Eye (tissue), 1 donor: ENCODE measurements around the gene GRM7.

Experiments used
- DNase-seq: peaks from one replicate; pipeline ENCODE4 v3.0.0-alpha.2; 2015

GRM7 gene

GRCh38 chr3:7740458-7740857 is 879.5 kb downstream of the GRM7 start:
- no peak for DNase-seq

- DNase-seq = no peak
Observed at GRCh38 chr3:7744850-7745249, 883.9 kb downstream of the GRM7 start.

GRCh38 chr3:7745711-7746110 is 884.8 kb downstream of the GRM7 start:
- DNase-seq = no peak

DNA sequence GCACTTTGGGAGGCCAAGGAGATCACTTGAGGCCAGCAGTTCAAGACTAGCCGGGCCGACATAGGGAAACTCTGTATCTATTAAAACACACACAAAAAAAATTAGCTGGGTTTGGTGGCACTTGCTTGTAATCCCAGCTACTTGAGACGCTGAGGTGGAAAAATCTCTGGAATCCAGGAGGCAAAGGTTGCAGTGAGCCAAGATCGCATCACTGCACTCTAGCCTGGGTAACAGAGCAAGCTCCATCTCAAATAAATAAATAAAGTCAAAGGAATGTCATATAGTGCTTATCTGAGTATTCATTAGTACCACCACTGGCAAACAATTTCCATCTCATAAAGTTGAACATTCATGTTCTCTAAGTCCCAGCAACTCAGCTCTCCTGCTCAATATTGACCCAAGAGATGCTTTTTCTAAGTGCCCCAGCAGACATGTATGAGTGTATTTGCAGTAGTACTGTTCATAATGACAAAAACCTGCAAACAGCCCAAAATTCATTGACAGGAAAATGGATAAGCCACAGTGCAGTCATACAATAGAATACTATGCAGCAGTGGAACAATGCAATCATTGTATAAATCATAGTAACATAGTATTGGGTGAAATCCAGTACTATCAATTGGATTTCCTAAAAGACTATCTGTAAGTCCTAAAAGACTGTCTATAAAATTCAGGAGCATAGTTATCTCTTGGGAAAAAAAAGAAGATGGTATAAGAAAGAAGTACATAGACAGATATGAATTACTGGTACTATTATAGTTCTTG is 889.2 kb downstream of the GRM7 start:
- no peak for DNase-seq

DNA sequence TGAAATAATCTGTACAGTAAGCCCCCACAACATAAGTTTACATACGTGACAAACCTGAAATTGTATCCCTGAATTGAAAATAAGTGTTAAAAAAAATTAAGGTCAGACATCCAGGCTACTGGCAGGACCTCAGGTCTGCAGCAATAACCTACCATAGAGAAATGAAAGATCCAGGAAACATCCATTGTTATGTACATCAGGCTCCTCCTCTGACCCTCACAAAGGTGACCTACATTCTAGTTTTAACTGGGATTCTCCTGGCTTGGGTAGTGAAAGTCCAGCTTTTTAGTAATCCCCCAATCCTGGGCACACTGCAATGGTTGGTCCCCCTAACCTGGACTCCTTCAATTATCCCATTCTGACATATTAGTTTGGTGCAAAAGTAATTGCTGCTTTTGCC is 891.1 kb downstream of the GRM7 start:
- no peak for DNase-seq

DNA sequence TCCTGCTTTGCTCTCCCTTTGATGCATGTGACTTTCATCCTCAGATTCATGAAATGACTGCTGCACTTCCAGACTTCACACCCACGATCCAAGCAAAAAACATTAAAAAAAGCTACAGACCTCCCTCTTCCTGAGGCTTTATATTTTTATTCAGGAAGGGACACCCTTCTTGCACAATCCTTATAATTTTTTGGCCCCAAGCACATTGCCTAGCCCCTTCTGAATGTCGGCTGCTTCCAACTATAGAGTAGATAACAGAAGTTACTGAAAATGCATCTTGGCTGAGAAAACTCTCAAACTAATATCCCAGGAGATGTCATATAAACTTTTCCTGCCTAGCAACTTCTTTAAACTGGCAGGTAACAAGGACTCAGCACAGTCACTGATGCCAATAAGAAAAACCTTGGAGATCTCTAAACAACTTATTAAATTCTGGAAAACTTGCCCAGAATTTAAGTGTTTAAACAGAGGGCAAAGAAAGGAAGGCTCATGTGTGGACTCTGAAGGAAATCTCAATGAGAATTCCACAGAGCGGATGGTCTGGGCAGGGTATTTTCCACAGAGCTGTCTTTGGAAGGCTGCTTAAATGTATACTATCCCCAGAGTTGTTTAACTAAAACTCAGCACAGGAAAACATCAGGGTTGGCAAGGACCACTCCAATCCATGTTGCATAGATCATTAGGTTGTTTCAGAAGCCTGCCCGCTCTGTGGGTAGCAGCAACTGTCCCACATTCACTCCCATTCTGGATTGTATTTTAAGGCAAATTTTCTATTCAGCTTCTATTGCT is 893.9 kb downstream of the GRM7 start:
- no peak for DNase-seq

DNA sequence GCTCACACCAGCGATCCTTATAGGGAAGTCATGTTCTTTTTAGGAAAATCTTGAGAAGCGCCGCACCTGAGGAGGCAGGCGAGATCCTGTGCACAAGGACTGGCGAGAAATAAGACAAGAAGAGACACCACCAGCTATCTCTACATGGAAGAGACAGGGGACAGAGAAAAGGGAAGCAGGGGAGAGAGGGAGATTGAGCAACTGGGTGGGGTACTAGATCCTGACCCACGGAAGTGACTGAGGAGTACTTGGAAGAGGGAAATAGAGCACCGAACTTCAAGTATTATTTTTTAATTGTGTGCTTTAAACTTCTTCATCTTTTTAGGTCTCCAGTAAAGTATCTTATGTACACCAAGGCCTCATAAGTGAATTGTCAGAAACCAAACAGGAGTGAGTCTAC is 898.7 kb downstream of the GRM7 start:
- no peak for DNase-seq

DNA sequence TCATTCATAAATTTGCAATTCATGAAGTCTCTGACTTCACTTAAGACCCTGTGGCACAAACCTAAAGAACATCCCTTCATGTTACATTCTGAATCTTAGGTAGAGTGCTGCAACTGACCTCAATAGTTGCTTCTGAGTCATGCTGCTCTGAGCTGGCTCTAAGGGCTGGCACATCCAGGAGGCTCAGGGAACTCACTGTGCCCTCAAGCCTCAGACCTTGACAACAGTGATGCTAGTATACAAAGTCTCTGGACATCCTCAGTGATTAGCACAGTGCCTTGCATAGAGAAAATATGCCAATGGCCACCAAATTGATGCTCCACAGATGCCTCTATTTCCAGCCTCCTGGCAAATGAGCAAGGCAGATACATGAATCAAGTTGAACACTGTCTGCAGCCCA is 899.8 kb downstream of the GRM7 start:
- DNase-seq = no peak

DNA sequence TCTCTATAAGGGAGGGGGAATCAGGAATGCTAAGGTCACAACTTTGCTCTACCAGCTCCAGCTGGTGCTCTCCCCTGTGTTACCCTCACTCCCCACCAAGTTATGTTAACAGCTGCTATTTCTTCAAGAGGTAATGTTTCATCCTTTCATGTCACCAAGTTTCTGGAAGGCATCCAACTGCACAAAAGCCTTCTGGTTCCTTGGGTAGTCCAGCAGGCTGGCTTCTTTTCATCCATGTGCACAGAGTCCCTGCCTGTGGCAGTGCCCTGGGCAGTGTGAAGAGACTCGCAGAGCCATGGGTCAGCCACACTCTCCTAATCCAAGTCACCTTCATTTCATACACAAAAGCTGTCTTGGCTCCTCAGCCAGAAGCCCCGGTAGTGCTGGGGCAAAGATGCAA is 903.2 kb downstream of the GRM7 start:
- no peak for DNase-seq

DNA sequence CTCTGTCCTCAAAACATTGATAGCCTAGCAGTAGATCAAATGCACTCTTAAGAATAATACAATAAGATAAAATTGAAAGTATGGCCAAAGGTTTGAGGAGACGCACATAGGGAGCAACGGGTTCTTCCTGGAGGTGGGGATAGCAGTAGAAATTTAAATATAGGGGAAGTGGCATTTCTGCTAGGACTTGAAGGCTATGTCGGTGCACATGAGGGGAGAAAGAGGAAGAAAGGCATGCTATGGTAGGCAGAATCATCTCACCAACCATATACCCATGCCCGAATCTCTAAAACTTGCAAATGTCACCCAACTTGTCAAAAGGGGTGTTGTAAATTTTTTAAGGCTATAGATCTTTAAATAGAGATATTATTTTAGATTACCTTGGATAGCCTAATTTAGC is 905.6 kb downstream of the GRM7 start:
- no peak for DNase-seq

DNA sequence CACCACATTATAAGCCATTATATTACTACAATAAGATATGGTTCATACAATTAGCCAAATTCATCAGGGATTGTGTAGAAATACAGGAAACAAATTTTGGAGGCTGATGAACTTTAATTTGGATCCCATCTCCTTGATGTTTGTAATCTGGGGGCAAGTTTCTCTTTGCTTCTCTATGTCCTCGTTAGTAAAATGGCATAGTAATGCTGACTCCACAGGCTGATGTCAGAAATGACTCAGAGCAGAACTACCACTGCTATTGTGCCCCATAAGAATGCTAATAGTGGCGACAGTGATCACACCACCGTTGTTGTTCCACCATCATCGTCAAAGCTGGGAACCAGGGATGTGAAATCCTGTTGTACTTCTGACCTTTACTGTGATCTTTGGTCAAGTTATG is 918.4 kb downstream of the GRM7 start:
- no peak for DNase-seq

GRCh38 chr3:7781395-7781794 is 920.5 kb downstream of the GRM7 start:
- DNase-seq = no peak

DNA sequence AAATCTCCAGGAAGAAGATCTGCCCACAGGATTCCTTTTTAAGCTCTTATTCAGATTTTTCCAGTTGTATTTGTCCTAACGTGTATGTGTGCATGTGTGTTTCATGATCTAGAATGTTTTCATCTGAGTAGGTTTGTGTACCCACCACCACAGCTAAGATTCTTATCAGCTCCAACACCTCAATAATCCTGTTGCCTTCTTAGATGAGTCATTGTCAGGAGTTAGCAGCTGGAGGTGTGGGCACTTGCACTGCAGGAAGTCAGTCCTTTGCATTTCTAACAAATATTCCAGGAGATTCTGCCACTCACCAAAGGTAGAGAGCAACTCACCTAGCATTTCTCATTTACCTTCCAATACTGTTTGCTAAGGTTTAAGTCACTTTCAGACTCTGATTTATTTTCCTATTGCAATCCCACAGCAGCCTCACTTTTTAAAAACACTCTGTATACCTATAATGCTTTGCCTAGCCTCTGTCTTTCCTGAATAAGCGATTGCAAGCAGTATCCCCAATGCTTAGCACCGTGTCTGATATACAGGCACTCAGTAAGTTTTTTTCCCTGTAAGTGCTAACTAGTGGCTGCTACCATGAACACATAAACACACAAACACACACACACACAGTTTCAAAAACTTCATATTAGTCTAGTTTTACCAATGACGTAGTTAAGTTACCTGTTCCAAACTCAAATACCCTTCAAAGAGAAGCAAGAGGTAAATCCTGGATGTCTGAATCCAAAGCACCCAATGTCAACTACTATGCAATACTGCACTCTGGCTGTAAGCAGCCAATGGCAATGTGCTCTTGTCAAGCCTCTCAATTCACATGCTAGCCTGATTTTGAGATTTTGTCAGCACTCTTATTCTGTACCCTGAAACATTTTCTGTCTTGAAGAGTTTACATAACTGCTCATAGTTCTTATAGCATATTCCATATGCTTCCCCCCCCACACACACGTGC is 927.2 kb downstream of the GRM7 start:
- DNase-seq = no peak

DNA sequence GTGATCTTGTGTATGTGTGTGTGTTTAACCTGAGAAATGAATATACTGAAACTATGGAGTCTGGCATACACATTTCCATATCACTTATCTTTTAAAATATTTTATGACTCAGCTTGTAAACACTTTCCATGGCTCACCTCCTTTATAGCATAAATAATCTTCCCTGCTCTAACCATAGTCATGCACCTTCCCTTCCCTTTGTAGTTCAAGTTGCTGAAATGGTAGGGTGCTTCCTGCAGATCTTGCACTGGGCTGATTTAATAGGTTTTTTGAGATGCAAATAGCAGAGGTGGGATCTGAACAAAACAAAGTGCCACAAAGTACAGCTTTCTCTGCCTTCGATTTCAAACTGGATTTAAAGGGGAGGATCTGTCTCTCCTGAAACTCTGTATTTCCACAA is 928.0 kb downstream of the GRM7 start:
- no peak for DNase-seq

DNA sequence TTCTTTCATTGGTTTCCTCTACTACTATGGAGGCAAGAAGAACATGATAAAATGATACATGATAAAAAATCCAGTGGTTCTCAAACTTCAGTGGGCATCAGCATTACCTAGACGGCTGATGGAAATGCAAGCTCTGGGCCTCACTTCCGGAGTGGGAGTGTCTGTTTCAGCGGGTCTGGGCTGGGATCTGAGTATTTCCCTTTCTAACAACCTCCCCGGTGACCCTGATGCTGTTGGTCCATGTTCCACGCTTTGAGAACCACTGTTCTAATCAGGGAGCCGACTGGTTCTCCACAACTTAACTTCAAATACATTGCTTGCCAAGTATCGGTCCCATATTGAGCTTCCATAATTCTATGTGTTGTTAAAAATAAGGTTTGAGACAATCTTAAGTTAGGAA is 928.4 kb downstream of the GRM7 start:
- no peak for DNase-seq

DNA sequence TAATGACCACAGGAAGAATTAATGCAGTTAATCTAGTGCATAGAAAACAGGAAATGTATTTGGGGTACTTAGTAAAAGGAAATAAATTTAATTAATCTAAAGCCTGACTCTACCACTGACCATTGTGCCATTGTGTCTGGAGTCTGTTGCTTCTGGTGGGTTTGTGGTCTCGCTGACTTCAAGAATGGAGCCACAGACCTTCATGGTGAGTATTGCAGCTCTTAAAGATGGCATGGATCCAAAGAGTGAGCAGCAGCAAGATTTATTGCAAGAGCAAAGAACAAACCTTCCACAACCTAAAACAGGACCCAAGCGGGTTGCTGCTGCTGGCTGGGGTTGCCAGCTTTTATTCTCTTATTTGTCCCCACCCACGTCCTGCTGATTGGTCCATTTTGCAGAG is 929.2 kb downstream of the GRM7 start:
- DNase-seq = no peak
